ENCODE measurements around the gene ABCD4.

The ABCD4 gene

GRCh38 chr14:74260525-74261233 lies 42.1 kb downstream of the ABCD4 start:
- DNase-seq (ENCODE audit: low read depth in 2 of 2, low spot score in 1 of 2): no peak

GRCh38 chr14:74259513-74259912 lies 43.2 kb downstream of the ABCD4 start:
- no peak for DNase-seq (ENCODE audit: low read depth in 2 of 2, low spot score in 1 of 2)

- DNase-seq (ENCODE audit: low read depth in 2 of 2, low spot score in 1 of 2): no peak
Observed at GRCh38 chr14:74258764-74259035, 44.0 kb downstream of the ABCD4 start.

- no peak for DNase-seq (ENCODE audit: low read depth in 2 of 2, low spot score in 1 of 2)
Observed at GRCh38 chr14:74257941-74258763, 44.6 kb downstream of the ABCD4 start.

- DNase-seq (ENCODE audit: low read depth in 2 of 2, low spot score in 1 of 2): peak; percentile 9 to 17
Observed at GRCh38 chr14:74257078-74257940, 45.4 kb downstream of the ABCD4 start.

- DNase-seq (ENCODE audit: low read depth in 2 of 2, low spot score in 1 of 2): no peak
Observed at GRCh38 chr14:74255281-74255680, 47.5 kb downstream of the ABCD4 start.

GRCh38 chr14:74249433-74250375 lies 53.0 kb downstream of the ABCD4 start:
- no peak for DNase-seq (ENCODE audit: low read depth in 2 of 2, low spot score in 1 of 2)

- DNase-seq (ENCODE audit: low read depth in 2 of 2, low spot score in 1 of 2): no peak
Observed at GRCh38 chr14:74248017-74248416, 54.7 kb downstream of the ABCD4 start.

- no peak for DNase-seq (ENCODE audit: low read depth in 2 of 2, low spot score in 1 of 2)
Observed at GRCh38 chr14:74246542-74246941, 56.2 kb downstream of the ABCD4 start.

- no peak for DNase-seq (ENCODE audit: low read depth in 2 of 2, low spot score in 1 of 2)
Observed at GRCh38 chr14:74245292-74245691, 57.4 kb downstream of the ABCD4 start.

GRCh38 chr14:74244115-74244514 lies 58.6 kb downstream of the ABCD4 start:
- DNase-seq (ENCODE audit: low read depth in 2 of 2, low spot score in 1 of 2): no peak

GRCh38 chr14:74243051-74243450 lies 59.7 kb downstream of the ABCD4 start:
- DNase-seq (ENCODE audit: low read depth in 2 of 2, low spot score in 1 of 2): no peak

- DNase-seq (ENCODE audit: low read depth in 2 of 2, low spot score in 1 of 2): no peak
Observed at GRCh38 chr14:74242780-74243042, 60.0 kb downstream of the ABCD4 start.

- DNase-seq (ENCODE audit: low read depth in 2 of 2, low spot score in 1 of 2): no peak
Observed at GRCh38 chr14:74242021-74242779, 60.5 kb downstream of the ABCD4 start.

- no peak for DNase-seq (ENCODE audit: low read depth in 2 of 2, low spot score in 1 of 2)
Observed at GRCh38 chr14:74241652-74242017, 61.1 kb downstream of the ABCD4 start.

GRCh38 chr14:74240794-74241651 lies 61.7 kb downstream of the ABCD4 start:
- DNase-seq (ENCODE audit: low read depth in 2 of 2, low spot score in 1 of 2): no peak

GRCh38 chr14:74239848-74240793 lies 62.6 kb downstream of the ABCD4 start:
- no peak for DNase-seq (ENCODE audit: low read depth in 2 of 2, low spot score in 1 of 2)

All from stimulated activated CD8-positive, alpha-beta memory T cell treated with anti-CD3 and anti-CD28 coated beads, Interleukin-4, amount 100 ng/mL, for 4 hours (primary cell).